GM19238 (cell line): ENCODE results near the gene HCFC1.
"Not testable (repeated sequence)": the region's sequence is repeated elsewhere in the genome, so short reads cannot be mapped to it uniquely, and the experiment has no call there.

Source experiments
- DNase-seq: peaks from one replicate; pipeline ENCODE4 v3.0.0; 2011; ENCODE audit warnings: low spot score; ENCODE audit not compliant: insufficient read length

Gene HCFC1

DNA sequence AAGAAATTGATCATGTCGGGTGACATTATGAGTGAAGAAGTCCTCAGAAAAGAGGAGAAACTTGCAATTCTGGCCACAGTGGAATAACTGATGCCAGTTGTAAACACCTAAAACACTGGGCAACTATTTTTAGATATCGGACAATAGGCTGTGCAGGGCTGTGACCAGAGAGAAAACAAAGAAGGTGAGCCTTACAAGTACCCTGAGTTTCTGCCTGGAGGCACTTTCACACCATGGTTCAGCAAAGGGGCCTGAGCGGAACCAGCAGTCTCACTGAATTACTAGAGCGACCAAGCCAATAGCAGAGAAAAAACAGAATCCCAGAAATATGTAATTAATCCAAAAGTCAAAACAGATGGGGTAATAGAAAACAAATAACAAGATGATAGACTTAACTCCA is 36.9 kb upstream of the HCFC1 start:
- DNase-seq, result no peak

DNA sequence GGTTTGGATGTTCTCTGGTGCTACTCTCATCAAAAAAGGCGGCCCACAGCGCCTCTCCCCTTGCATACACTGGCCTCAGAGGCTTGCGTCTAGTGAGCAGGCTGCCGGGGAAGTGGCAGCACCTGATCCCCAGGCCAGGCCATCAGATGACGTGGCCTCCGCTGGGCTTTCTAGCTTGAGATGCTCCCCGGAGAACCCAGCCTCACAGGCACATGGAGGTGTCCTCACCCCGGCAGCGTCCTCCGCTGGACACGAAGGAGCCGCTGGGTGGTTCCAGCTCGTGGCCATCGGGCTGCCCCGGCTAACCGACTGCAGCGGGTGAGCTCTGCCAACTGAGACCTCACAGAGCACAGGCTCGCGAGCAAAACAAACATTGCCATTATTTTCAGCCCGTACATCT is 35.3 kb upstream of the HCFC1 start:
- DNase-seq, result no peak

DNA sequence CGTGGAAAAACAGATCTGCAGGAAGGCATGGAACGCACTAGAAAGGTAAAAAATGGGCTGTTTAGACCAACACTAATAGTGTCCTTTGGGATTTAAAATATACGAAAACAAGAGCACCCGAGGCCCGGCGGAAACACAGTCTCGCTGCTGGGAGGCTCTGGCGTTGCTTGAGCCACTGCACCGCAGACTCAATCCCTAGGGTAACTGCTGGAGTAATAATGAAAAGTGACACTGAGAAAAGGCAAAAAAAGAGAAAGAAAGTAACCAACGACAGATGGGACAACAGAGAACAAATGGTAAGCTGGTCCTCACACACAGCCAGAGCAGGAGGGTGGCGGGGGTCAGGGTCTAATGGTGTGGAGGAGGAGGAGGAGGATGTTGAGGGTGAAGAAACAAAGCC is 32.7 kb upstream of the HCFC1 start:
- DNase-seq, result no peak

DNA sequence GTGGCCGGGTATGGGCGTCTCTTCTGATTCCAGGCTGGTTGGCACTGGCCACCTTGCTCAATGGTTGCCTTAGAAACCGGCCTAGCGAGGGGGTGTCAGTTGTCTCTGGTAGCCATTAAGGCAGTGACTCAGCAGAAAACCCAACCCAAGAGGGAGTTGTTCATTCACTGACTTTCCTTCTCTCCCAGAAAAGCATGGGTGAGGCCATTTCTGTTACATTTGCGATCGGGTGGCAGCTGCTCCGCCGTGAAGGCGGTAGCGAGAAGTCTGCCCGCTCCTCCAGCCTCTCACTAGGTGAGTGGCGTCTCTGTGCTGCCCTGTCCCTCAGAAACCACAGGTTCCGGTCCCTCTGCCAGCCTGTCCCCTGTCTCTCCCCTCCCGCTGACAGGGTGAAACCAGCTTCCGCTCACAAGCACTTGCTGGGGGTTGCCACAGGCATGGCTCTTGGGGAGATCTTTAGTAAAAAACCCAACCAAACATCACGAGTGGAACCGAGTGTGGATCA is 30.6 kb upstream of the HCFC1 start:
- DNase-seq, result no peak

DNA sequence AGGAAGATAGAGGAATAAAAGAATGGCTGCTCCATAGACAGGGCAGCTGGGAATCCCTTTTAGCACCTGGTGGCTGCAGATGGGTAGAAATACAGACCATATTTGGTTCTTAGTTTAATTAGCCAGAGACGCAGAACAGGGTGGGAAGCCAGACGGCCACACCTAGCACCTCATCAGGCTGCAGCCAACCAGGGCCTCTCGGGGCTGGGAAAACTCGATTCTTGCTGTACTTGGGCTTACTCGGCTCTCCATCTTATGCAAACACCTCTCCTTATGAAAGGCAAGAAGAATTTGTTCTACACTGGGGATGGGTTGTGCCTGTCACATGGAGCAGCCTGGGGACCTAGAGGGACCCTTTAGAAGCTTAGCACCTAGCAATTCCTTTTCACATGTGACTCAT is 28.4 kb upstream of the HCFC1 start:
- DNase-seq, result no peak

DNA sequence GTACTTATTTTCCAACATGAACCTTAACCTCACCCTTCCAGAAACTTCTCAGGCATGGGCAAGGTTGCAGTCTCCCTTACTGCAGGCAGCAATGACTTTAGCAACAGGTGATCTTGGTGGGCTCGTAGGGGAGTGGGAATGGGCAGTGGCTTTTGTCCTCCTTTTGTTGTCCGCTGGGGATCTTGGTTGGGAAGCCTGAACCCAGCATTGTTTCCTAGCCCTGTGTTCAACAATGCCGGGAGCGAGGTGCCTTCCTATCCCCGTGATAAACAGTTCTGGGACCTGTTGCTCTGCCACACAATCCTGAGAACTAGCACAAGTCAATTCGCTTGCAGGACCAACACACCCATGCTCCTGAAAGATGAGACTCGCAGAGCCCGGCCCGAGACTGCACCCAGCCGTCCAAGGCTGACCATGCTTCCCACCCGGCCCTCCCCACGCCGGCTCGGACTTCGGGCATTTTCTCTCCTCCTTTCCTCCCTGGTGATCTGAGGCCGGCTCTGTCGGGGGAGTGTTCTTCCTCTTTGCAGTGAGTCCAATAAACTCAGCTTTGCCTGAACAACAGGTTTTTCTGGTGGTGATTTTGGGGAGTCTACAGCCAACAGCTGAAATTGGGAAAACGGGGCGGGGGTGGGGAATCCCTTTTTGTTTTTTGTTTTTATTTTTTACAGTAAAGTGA is 27.9 kb upstream of the HCFC1 start:
- no peak for DNase-seq

DNA sequence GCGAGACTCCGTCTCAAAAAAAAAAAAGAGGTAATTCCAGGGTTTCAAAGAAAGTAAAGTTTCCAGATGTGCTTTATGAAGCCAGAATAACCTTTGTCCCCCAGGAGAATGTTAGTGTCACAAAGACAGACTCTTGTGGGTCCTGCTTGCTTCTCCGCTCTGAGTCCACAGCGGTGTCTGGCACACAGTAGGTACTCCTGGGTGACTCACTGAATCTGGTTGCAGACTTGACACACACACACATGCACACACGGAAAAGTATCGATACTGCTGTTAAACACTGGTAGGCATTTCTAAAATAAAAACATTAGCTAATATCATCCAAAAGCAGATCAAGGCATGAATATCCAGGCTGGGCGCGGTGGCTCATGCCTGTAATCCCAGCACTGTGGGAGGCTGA is 23.9 kb upstream of the HCFC1 start:
- DNase-seq, result no peak

DNA sequence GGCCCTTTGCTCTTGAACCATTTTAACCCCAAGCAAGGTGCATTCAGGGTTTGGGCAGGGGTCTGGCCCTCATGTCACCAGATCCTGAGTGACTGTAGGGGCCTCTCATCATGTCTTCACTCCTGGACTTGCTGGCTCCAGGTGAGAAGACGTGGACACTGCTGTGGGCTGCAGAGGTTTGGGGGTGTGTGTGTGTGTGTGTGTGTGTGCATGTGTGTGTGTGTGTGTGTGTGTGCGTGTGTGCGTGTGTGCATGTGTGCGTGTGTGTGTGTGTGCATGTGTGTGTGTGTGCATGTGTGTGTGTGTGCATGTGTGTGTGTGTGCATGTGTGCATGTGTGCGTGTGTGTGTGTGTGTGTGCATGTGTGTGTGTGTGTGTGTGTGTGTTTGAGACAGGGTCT is 22.8 kb upstream of the HCFC1 start:
- DNase-seq, result not testable (repeated sequence)

DNA sequence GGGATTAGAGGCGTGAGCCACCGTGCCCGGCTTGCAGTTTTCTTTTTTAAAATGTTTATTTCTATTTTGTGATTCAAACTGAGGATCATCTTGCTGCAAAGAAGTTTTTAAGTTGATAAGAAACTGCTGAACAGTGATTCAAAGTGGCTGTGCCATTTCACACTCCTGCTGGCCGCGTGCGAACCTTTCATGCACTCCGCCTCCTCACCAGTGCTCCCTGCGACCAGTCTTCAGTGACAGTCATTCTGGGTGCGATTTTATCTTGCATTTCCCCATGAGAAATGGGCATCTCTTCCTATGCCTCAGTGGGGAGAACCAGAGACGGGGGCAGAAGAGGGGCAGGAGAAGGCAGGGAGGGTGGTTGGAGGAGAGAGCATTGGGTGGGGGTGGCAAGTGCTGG is 22.4 kb upstream of the HCFC1 start:
- no peak for DNase-seq

DNA sequence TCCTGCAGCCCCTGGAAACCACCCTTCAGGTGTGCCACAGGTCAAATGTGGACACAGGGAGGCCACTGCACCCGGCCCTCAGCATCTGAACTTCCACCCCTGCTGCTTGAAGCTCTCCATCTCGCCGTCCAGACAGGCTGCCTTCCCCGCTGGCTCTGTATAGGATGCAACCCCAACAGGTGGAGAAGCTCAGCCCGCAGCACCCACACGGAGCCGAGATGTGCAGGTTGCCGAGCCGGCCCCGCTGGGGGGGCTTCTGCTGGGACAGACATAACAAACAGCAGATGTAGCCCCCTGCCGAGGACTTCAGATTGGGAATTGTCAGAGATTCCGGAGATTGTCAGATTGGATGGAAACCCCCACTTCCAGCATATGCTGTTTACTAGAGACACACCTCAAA is 21.5 kb upstream of the HCFC1 start:
- no peak for DNase-seq

DNA sequence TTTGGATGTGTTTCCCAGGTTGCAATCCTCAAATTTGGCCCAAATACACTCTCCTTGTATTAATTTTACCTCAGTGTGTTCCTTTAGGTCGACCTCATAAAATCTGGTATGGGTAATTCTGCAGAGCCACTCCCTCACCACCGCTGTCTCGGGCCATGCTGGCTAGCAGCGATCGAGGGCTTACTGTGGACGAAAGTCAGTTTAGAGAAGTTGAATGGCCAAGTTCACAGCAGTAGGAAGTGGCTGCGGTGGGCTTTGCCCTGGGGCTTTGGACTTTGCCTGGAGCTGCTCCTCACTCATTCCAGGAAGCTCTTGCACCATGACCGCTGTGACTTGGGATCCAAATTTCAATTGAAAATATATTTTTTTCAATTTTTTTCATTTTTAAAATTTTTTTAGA is 20.6 kb upstream of the HCFC1 start:
- DNase-seq, result no peak

DNA sequence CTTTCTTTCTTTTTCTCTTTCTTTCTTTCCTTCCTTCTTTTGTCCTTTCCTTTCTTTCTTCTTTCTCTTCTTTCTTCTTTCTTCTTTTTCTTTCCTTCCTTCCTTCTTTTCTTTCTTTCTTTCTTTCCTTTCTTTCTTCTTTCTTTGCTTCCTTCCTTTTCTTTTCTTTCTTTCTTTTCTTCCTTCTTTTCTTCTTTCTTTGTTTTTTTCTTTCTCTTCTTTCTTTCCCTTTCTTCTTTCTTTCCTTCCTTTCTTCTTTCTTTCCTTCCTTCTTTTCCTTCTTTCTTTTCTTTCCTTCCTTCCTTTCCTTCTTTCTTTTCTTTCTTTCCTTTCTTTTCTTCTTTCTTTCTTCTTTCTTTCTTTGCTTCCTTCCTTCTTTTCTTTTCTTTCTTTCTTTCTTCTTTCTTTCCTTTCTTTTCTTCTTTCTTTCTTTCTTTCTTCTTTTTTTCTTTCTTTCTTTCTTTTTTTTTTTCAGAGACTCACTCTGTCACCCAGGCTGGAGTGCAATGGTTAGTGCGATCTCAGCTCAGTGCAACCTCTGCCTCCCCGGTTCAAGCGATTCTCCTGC is 19.5 kb upstream of the HCFC1 start:
- DNase-seq, result no peak

DNA sequence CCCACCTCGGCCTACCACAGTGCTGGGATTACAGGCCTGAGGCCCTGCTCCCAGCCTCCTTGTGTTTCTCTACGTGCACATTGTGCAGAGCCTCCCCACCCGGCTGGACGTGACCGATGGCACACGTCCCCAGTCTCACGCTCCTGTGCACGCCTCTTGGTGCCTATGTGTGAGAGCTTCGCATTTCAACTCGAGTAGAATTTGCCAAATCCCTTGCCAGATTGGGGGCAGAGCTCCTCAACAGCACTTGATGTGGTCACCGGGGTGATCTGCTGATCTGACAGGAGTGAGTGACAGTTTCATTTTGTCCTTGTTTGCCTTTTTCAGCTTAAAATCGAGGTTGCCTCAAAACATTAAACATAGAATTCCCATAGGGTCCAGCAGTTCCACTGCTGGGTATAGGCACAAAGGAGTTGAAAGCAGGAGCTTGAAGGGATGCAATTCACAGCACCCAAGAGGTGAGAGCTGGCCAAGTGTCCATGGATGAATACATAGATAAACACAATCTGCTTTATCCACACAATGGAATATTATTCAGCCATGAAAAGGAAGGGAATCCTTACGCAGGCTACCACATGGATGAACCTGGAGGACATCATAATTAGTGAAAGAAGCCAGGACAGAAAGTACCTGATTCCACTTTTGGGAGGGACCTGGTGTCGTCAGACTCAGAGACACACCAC is 18.5 kb upstream of the HCFC1 start:
- DNase-seq, result no peak

DNA sequence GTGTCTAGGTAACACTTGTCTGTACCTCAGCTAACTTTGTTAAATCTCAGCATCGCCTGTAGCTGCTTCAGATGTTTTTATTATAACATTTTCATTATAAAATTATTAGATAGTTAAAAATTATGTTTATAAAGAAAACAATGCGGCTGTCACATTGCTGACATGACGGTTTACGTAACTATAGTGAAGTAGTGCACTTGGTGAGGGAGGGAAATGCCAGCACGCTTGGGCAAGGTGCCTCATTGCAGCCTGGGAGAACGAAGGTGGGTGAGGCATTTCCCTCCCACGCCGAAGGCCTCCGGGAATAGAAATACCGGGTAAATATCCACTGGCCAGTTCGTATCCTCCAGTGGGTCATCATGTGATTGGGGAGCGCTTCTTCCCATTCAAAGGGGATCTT is 16.9 kb upstream of the HCFC1 start:
- DNase-seq, result no peak

DNA sequence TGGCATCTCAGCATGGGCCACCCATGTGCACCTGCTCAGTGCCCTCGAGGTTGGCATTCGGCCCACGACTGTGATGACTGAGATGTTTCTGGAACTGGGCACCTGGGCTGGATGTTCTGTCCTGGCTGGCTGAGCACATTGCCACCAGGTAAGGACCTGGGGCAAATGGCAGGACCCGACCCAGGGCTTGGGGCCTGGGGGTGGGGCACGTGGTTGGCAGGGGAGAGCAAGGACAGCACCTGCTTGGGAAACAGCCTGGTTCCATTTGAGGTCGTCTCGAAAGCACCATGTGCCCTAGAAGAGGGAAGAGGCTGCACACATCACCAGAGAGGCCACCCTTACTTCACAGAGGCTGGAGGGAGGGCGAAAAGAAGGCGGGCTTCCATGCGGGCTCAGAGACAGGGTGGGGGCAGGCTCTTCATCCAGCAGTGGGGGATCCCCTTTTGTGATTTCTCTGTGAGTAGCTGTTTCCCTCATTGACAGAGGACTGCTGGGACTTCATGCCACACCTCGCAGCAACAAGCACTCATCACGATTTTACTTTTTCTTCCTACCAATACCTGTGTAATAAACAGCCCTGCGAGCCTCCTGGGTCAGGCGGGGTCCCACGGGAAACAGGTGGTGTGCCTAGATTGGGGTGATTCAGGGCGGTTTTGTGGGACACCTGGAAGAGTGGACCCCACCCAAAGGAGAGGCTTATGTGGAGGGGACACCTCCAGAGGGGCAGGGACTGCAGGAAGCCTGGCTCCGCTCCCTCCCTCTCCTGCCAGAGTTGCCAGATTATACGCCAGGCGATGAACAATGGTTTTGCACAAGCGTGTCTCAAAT is 12.9 kb upstream of the HCFC1 start:
- peak; percentile 48 for DNase-seq

DNA sequence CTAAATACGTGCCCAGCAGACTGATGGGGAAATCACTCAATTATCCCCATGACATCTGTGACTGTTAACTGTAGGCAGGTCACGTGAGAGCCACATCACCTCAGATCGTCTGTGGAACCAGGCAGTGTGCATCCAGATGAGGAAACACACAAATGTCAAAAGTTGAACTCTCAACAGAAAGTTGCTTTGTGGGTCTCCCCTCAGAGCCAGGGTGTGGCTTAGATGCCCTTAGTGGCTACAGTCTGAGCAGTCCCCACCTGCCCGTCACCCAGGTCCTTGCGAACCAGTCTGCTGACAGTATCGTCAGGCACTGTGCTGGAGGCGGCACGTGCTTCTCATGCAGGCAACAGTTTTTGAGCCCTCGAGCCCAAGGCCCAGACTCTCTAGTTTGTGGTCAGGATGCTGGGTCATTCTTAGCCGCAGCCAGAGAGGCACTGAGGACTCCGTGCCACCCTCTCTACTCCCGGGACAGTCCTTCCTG is 11.7 kb upstream of the HCFC1 start:
- no peak for DNase-seq

DNA sequence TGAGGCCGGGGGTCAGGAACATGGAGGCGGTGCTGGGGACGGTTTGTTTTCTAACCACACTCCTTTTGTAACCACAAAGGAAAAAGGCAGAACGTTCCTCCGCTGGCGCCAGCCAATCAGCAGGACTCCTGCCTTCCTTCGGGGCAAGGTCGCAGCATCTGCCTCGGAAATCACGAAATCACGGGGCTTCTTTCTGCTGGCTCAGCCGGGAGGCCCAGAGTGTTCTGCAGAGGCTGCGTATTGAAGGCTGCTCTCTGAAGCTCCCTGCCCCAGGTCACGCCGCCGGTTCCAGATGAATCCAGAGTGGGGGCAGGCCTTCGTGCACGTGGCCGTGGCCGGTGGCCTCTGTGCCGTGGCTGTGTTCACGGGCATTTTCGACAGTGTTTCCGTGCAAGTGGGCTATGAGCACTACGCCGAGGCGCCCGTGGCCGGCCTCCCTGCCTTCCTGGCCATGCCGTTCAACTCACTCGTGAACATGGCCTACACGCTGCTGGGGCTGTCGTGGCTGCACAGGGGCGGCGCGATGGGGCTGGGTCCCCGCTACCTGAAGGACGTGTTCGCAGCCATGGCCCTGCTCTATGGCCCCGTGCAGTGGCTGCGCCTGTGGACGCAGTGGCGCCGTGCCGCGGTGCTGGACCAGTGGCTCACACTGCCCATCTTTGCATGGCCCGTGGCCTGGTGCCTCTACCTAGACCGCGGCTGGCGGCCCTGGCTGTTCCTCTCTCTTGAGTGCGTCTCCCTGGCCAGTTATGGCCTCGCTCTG is 10.3 kb upstream of the HCFC1 start:
- DNase-seq, result no peak

DNA sequence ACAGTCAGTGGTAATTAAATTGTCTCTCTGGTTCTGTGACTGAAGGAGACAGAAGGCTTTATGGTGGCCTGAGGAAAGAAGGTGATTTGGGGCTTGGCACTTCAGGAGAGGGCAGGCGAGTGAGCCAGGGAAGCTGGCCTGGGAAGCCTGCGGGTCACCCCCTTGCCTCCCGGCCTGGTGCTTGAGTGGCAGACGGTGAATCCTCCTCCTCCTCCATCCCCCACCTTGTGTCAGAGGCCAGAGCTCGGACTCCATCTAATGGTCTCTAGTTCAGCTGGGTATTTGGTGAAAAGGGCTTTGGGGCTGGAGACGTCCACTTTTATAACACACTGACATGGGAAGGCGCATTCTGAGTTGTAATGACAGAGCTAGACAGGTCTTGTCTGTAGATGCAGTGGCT is 9.6 kb upstream of the HCFC1 start:
- no peak for DNase-seq

DNA sequence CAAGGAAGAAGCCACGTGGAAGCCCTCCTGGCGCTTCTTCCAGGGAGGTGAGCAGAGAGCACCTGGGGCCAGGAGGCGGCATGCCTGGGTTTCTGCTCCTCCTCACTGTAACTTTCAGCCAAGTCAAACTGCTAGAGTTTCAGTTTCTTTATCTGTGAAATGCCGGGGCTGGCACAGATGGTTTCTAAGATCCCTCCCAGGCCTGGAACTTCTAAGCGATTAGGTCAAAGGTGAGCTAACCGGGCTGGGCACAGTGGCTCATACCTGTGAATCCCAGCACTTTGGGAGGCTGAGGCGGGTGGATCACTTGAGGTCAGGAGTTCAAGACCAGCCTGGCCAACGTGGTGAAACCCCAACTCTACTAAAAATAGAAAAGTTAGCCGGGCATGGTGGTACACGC is 8.8 kb upstream of the HCFC1 start:
- not testable (repeated sequence) for DNase-seq

DNA sequence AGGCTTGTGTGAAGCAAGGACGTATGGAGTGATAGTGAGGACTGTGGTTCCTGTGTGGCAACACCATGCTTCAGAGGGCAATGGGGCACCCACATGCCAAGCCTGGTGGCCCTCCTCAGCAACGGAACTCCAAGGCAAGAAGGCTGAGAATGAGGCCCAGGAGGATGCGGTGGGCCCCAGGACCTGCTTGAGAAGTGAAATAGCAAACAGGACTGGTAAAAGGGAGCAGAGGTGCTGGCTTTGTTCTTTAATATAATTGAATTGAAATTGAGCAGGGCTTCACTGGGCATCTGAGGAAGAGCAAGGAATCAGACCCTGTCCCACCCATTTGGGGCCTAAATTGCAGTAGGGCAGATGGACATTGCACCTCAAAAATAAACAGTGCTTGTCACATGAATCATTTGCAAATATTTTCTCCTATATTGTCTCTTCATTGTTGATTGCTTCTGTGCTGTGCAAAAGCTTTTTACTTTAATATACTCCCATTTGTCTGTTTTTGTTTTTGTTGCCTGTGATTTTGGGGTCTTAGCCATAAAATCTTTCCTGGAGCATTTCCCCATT is 3.2 kb upstream of the HCFC1 start:
- DNase-seq, result no peak
